ENCODE measurements around the gene GSTP1.

Gene GSTP1

DNA sequence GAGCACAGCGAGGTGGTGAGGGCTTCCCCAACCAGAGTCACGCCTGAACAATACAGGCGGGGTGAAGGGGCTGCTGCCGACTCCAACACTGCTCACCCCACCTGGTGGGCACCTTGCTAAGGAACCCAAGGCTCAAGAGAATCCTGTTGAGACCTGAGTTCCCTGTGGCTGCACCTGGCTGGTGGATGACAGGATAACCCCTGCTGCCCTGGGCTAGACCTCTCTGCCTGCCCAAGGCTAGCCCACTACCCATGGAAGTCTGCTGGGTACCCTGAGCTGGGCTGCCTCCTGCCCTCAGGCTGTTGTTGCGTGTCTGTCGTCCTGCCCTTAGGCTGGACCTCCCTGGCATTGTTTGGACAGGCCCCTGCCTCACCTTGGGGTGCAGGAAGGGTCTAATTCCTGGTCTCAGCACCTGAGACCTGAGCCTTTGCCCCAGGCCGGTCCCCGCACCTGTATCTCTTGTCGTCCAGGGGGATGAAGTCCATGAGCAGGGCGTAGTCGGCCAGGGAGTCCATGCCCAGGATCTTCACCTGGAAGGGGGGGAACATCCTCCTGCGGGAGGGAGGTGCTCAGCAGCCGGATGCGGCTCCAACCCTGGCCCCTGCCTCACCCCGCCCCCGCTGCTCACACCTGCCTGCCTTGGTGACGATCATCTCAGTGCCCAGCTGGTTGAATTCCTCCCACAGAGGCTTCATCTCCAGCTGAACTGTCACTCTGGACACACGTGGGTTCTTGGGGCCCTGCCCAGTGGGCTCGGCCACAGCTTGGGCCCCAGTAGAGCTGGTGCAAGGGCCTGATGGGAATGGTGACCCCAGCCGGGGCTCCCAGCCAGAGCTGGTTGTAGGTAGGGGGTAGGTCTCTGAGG is 51.0 kb downstream of the GSTP1 start:
- H3K4me3 ChIP-seq (ENCODE audit: low read length): no peak overlapping the region
- no peak for TF ChIP-seq ZNF274 (IDR thresholded peaks at IDR 0.05; ENCODE audit: low read depth, low read length)

DNA sequence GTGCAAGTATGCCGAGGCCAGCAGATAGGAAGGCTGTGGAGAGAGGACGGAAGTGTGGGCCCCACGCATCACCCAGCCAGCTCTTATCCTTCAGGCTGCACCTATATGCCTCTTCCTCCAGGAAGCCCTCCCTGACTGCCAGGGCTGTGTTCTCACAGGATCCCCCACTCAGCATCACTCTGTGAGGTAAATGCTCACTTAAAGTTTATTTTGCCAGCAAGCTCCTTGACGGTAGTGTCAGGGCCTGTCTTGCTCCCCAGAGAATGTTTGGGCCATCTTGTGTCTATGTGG is 51.6 kb downstream of the GSTP1 start:
- no peak for TF ChIP-seq ZNF274 (IDR thresholded peaks at IDR 0.05; ENCODE audit: low read depth, low read length)

More for the DNA sequence above, 51.6 kb downstream of the GSTP1 start:
- H3K4me3 ChIP-seq (ENCODE audit: low read length): no peak overlapping the region

Data from GM08714 (cell line).